Activated CD8-positive, alpha-beta T cell treated with anti-CD3 and anti-CD28 coated beads for 36 hours (primary cell): Measurements from ENCODE around the gene MAGI2. TPM values are rescaled to one million over a fixed set of nuclear protein-coding genes. Genes with fewer than 3 reads are reported as not detected.

Experiments
- ATAC-seq: fragments of 200-7000 bp; cut with Tn5 transposase; one replicate; pipeline ENCODE4 v1.10.0; 2021; ENCODE audit warnings: mild to moderate bottlenecking, moderate library complexity
- CTCF ChIA-PET: fragments of 350-600 bp; sonication (Branson Sonifier 250); formaldehyde crosslinking; loops from one replicate; lab custom pipeline; 2021; ENCODE audit warnings: antibody characterized with exemption; lab: Charles Lee
- POLR2A ChIA-PET: fragments of 350-600 bp; sonication (Branson Sonifier 250); formaldehyde crosslinking; loops from one replicate; lab custom pipeline; 2021; ENCODE audit warnings: antibody characterized with exemption; lab: Charles Lee
- DNase-seq: peaks from one replicate; pipeline ENCODE4 v3.0.0-alpha.2; 2020
- H3K27ac Mint-ChIP-seq: one replicate; pipeline ENCODE4 v1.8.0; 2021; ENCODE audit warnings: mild to moderate bottlenecking, mixed read lengths
- H3K27me3 Mint-ChIP-seq: one replicate; pipeline ENCODE4 v1.8.0; 2021; ENCODE audit warnings: mixed read lengths
- H3K36me3 Mint-ChIP-seq: one replicate; pipeline ENCODE4 v1.8.0; 2021; ENCODE audit warnings: low read depth, mixed read lengths
- H3K4me1 Mint-ChIP-seq: one replicate; pipeline ENCODE4 v1.8.0; 2021; ENCODE audit warnings: low read depth, mixed read lengths
- H3K4me3 Mint-ChIP-seq: one replicate; pipeline ENCODE4 v1.8.0; 2021; ENCODE audit warnings: mild to moderate bottlenecking, moderate library complexity, mixed read lengths
- H3K9me3 Mint-ChIP-seq: one replicate; pipeline ENCODE4 v1.8.0; 2021; ENCODE audit warnings: mixed read lengths
- intact Hi-C: fragments of 100-400 bp; cut with micrococcal nuclease; formaldehyde crosslinking; loops from one replicate; pipeline ENCODE4 v1.10.0; 2022
- total RNA-seq, 2 experiments: library from RNA; stranded (reverse); gene quantifications; one replicate each; pipeline ENCODE4 v1.2.3, GENCODE V29; 2021
- TF ChIP-seq, protein P1 (sequence below): fragments of 200-600 bp; IDR thresholded peaks from one replicate; pipeline ENCODE4 v1.8.0; 2022; ENCODE audit warnings: antibody characterized with exemption, mild to moderate bottlenecking

The MAGI2 gene
- total RNA-seq, 2 experiments from 2014 or later: 0.04 to 0.09 TPM

GRCh38 chr7:78203042-78203720 is 1250.3 kb downstream of the MAGI2 start:
- Mint-ChIP-seq H3K4me3 (no peak overlapping the region), H3K9me3 (no peaks in the 10 kb centered on the region), H3K27ac (no peak overlapping the region), H3K4me1 (no peaks in the 10 kb centered on the region), H3K36me3 (no peaks in the 10 kb centered on the region), H3K27me3 (no peaks in the 10 kb centered on the region)
- intact Hi-C loops: no loop called here
- POLR2A ChIA-PET: no interaction called here
- DNase-seq: no peak
- ATAC-seq: no peak
- CTCF ChIA-PET: no interaction called here
- TF ChIP-seq, protein P1, sequence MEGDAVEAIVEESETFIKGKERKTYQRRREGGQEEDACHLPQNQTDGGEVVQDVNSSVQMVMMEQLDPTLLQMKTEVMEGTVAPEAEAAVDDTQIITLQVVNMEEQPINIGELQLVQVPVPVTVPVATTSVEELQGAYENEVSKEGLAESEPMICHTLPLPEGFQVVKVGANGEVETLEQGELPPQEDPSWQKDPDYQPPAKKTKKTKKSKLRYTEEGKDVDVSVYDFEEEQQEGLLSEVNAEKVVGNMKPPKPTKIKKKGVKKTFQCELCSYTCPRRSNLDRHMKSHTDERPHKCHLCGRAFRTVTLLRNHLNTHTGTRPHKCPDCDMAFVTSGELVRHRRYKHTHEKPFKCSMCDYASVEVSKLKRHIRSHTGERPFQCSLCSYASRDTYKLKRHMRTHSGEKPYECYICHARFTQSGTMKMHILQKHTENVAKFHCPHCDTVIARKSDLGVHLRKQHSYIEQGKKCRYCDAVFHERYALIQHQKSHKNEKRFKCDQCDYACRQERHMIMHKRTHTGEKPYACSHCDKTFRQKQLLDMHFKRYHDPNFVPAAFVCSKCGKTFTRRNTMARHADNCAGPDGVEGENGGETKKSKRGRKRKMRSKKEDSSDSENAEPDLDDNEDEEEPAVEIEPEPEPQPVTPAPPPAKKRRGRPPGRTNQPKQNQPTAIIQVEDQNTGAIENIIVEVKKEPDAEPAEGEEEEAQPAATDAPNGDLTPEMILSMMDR: no peak

GRCh38 chr7:78198756-78199155 is 1254.7 kb downstream of the MAGI2 start:
- Mint-ChIP-seq H3K36me3 (no peaks in the 10 kb centered on the region), H3K27me3 (no peaks in the 10 kb centered on the region), H3K9me3 (no peaks in the 10 kb centered on the region), H3K27ac (no peak overlapping the region), H3K4me3 (no peak overlapping the region), H3K4me1 (no peaks in the 10 kb centered on the region)
- POLR2A ChIA-PET: no interaction called here
- DNase-seq (no peak), ATAC-seq (no peak)
- intact Hi-C loops: no loop called here
- TF ChIP-seq, protein P1: no peak
- CTCF ChIA-PET: interaction anchor here (1.4 kb wide), 1 partner anchor 9 kb away, joined by 3 read pairs; no protein-coding TSS in a partner anchor

GRCh38 chr7:78197447-78197846 is 1256.0 kb downstream of the MAGI2 start:
- TF ChIP-seq, protein P1: no peak
- no peak overlapping the region for H3K4me3 Mint-ChIP-seq
- ChIA-PET CTCF (no interaction called here), POLR2A (no interaction called here)
- no peaks in the 10 kb centered on the region for H3K27me3 Mint-ChIP-seq
- H3K4me1 Mint-ChIP-seq: no peaks in the 10 kb centered on the region
- intact Hi-C loops: no loop called here
- no peak overlapping the region for H3K27ac Mint-ChIP-seq
- H3K9me3 Mint-ChIP-seq: no peaks in the 10 kb centered on the region
- DNase-seq: no peak
- no peaks in the 10 kb centered on the region for H3K36me3 Mint-ChIP-seq
- no peak for ATAC-seq

GRCh38 chr7:78195281-78195680 is 1258.2 kb downstream of the MAGI2 start:
- TF ChIP-seq, protein P1: no peak
- ChIA-PET POLR2A (no interaction called here), CTCF (no interaction called here)
- no peak for DNase-seq
- Mint-ChIP-seq H3K9me3 (no peaks in the 10 kb centered on the region), H3K36me3 (no peaks in the 10 kb centered on the region), H3K27me3 (peaks cover 4% of the 10 kb centered on the region), H3K27ac (no peak overlapping the region), H3K4me3 (no peak overlapping the region), H3K4me1 (no peaks in the 10 kb centered on the region)
- no peak for ATAC-seq
- intact Hi-C loops: no loop called here

- TF ChIP-seq, protein P1: no peak
- DNase-seq (no peak), ATAC-seq (no peak)
- peaks cover 4% of the 10 kb centered on the region for H3K27me3 Mint-ChIP-seq
- ChIA-PET POLR2A (no interaction called here), CTCF (no interaction called here)
- intact Hi-C loops: no loop called here
- H3K27ac Mint-ChIP-seq: no peak overlapping the region
- no peaks in the 10 kb centered on the region for H3K36me3 Mint-ChIP-seq
- H3K9me3 Mint-ChIP-seq: no peaks in the 10 kb centered on the region
- H3K4me1 Mint-ChIP-seq: no peaks in the 10 kb centered on the region
- no peak overlapping the region for H3K4me3 Mint-ChIP-seq
These were observed 1258.9 kb downstream of the MAGI2 start for GRCh38 chr7:78194611-78195010.
